Glutamatergic neuron (in vitro differentiated cells): Measurements from ENCODE around the gene SATB1. TPM values are rescaled to one million over a fixed set of nuclear protein-coding genes. Genes with fewer than 3 reads are reported as not detected.

Source experiments
- DNase-seq: peaks from one replicate; pipeline ENCODE4 v3.0.0; 2022
- H3K27ac Mint-ChIP-seq: one replicate; pipeline ENCODE4 v1.8.0; 2020; ENCODE audit warnings: mild to moderate bottlenecking, mixed read lengths, inconsistent platforms; ENCODE audit not compliant: unreplicated experiment
- H3K27me3 Mint-ChIP-seq: one replicate; pipeline ENCODE4 v1.8.0; 2020; ENCODE audit warnings: mild to moderate bottlenecking, moderate library complexity, mixed read lengths, inconsistent platforms; ENCODE audit not compliant: unreplicated experiment
- H3K36me3 Mint-ChIP-seq: one replicate; pipeline ENCODE4 v1.8.0; 2020; ENCODE audit warnings: mild to moderate bottlenecking, mixed read lengths, inconsistent platforms; ENCODE audit not compliant: unreplicated experiment
- H3K4me1 Mint-ChIP-seq: one replicate; pipeline ENCODE4 v1.8.0; 2020; ENCODE audit warnings: mild to moderate bottlenecking, low read depth, mixed read lengths, inconsistent platforms; ENCODE audit not compliant: unreplicated experiment
- H3K4me3 Mint-ChIP-seq: one replicate; pipeline ENCODE4 v1.8.0; 2020; ENCODE audit warnings: mild to moderate bottlenecking, mixed read lengths, inconsistent platforms; ENCODE audit not compliant: unreplicated experiment
- H3K9me3 Mint-ChIP-seq: one replicate; pipeline ENCODE4 v1.8.0; 2020; ENCODE audit warnings: mild to moderate bottlenecking, moderate library complexity, mixed read lengths, inconsistent platforms; ENCODE audit not compliant: unreplicated experiment
- CTCF ChIP-seq: fragments of 200-600 bp; sonication (generic); IDR thresholded peaks from one replicate; pipeline ENCODE4 v1.5.0; 2021; ENCODE audit not compliant: partially characterized antibody, unreplicated experiment
- total RNA-seq: library from RNA; stranded (reverse); fragmentation: NEBNext Ultra II Directional; extraction: Animal tissue kit (Norgen Biotek cat#: 25700); gene quantifications from one replicate; pipeline ENCODE4 v1.2.1, GENCODE V29; 2021; ENCODE audit not compliant: unreplicated experiment

Gene SATB1
- total RNA-seq, 1 donor from 2014 or later, result 80.5 TPM

- Mint-ChIP-seq H3K4me1 (peaks cover 27% of the 10 kb centered on the region), H3K36me3 (no peaks in the 10 kb centered on the region), H3K4me3 (no peak overlapping the region), H3K27me3 (no peaks in the 10 kb centered on the region), H3K27ac (no peak overlapping the region), H3K9me3 (no peaks in the 10 kb centered on the region)
- no peak for DNase-seq
- no peak for TF ChIP-seq CTCF
Measured at GRCh38 chr3:18403061-18403460, 22.1 kb downstream of the SATB1 start.

- H3K27ac Mint-ChIP-seq, result no peak overlapping the region
- no peaks in the 10 kb centered on the region for H3K36me3 Mint-ChIP-seq
- H3K9me3 Mint-ChIP-seq, result no peaks in the 10 kb centered on the region
- TF ChIP-seq CTCF, result no peak
- DNase-seq, result no peak
- no peak overlapping the region for H3K4me3 Mint-ChIP-seq
- H3K27me3 Mint-ChIP-seq, result no peaks in the 10 kb centered on the region
- peaks cover 32% of the 10 kb centered on the region for H3K4me1 Mint-ChIP-seq
Measured at GRCh38 chr3:18402239-18402799, 22.8 kb downstream of the SATB1 start.

- H3K36me3 Mint-ChIP-seq, result no peaks in the 10 kb centered on the region
- no peak overlapping the region for H3K4me3 Mint-ChIP-seq
- no peaks in the 10 kb centered on the region for H3K27me3 Mint-ChIP-seq
- H3K4me1 Mint-ChIP-seq, result peaks cover 32% of the 10 kb centered on the region
- no peak overlapping the region for H3K27ac Mint-ChIP-seq
- DNase-seq, result no peak
- no peaks in the 10 kb centered on the region for H3K9me3 Mint-ChIP-seq
- TF ChIP-seq CTCF, result no peak
Measured at GRCh38 chr3:18401300-18401961, 23.7 kb downstream of the SATB1 start.

GRCh38 chr3:18398448-18398847 is 26.7 kb downstream of the SATB1 start:
- Mint-ChIP-seq H3K27ac (no peak overlapping the region), H3K27me3 (no peaks in the 10 kb centered on the region), H3K4me3 (no peak overlapping the region), H3K36me3 (no peaks in the 10 kb centered on the region), H3K4me1 (peaks cover 24% of the 10 kb centered on the region), H3K9me3 (no peaks in the 10 kb centered on the region)
- no peak for TF ChIP-seq CTCF
- DNase-seq, result no peak

- peaks cover 12% of the 10 kb centered on the region for H3K4me1 Mint-ChIP-seq
- no peaks in the 10 kb centered on the region for H3K36me3 Mint-ChIP-seq
- no peaks in the 10 kb centered on the region for H3K9me3 Mint-ChIP-seq
- no peak for TF ChIP-seq CTCF
- no peak for DNase-seq
- no peak overlapping the region for H3K4me3 Mint-ChIP-seq
- no peak overlapping the region for H3K27ac Mint-ChIP-seq
- no peaks in the 10 kb centered on the region for H3K27me3 Mint-ChIP-seq
Measured at GRCh38 chr3:18396428-18396827, 28.7 kb downstream of the SATB1 start.
